Measurements from ENCODE around the gene SORD. TPM values are rescaled to one million over a fixed set of nuclear protein-coding genes. Genes with fewer than 3 reads are reported as not detected.
"Not testable (repeated sequence)": the region's sequence is repeated elsewhere in the genome, so short reads cannot be mapped to it uniquely, and the experiment has no call there.

The SORD gene
- total RNA-seq, 1 donor = 17.7 TPM

DNA sequence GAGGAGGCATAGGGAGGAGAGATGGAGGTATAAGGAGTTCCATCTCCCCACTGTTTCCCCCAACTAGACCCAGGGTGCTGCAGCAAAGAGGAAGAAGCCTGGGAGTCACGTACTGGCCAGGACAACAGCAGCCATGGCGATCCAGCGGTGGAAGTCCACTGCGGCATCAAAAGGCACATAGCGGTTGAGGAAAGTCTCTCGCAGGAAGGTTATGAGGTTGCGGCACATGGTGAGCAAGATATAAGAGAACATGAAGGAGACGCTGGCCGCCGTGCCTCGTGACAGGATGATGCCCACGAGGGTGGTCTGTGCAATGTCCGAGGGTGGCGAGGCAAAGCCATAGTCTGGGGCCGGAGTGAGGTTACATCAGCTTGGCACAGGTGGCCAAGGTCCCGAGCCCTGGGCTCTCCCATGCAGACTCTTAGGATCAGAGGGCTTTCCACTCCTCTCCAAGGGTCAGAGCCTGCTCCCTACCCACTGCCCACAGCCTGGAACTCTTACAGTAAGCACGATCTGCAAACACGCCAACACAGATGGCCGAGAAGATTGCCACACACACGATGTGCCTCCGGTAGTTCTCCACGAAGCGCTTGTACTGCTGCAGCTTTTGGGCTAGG, 76.7 kb downstream of the SORD start:
- DNase-seq (ENCODE audit: low read depth) = no peak

GRCh38 chr15:45100884-45101625, 78.1 kb downstream of the SORD start:
- TF ChIP-seq CTCF (IDR thresholded peaks at IDR 0.05; ENCODE audit: insufficient read depth, low read depth, low read length) = no peak
- H3K4me3 ChIP-seq (ENCODE audit: low read depth, low read length) = no peak overlapping the region
- no peak for DNase-seq (ENCODE audit: low read depth)

More for the DNA sequence above, 76.7 kb downstream of the SORD start:
- no peak overlapping the region for H3K4me3 ChIP-seq (ENCODE audit: low read depth, low read length)
- no peak for TF ChIP-seq CTCF (IDR thresholded peaks at IDR 0.05; ENCODE audit: insufficient read depth, low read depth, low read length)

GRCh38 chr15:45101749-45102148, 78.8 kb downstream of the SORD start:
- no peak for TF ChIP-seq CTCF (IDR thresholded peaks at IDR 0.05; ENCODE audit: insufficient read depth, low read depth, low read length)
- DNase-seq (ENCODE audit: low read depth) = no peak
- no peak overlapping the region for H3K4me3 ChIP-seq (ENCODE audit: low read depth, low read length)

- no peak for DNase-seq (ENCODE audit: low read depth)
- no peak for TF ChIP-seq CTCF (IDR thresholded peaks at IDR 0.05; ENCODE audit: insufficient read depth, low read depth, low read length)
- H3K4me3 ChIP-seq (ENCODE audit: low read depth, low read length) = no peak overlapping the region
Measured at GRCh38 chr15:45102226-45102625, 79.2 kb downstream of the SORD start.

- H3K4me3 ChIP-seq (ENCODE audit: low read depth, low read length); DNase-seq (ENCODE audit: low read depth): not testable (repeated sequence)
Measured at GRCh38 chr15:45104170-45104569, 81.2 kb downstream of the SORD start.

DNA sequence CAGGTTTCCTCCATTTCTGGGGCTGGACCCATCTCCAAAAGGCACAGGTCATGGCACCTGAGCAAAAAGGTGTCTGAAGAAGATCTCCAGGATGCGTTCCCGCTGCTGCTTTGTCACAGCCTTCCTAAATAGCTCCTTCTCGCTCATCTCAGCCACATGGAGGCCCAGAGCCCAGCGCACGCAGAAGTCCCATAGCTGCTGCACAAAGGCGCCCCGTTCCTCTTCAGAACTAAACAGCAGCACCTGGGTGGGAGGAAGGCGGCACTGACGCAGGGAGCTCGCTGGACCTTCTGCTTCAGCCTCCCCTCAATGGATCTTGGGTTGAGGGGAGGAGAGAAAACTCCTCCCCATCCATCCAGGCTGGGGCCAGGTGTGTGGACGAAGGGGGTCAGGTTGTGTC, 82.6 kb downstream of the SORD start:
- no peak for DNase-seq (ENCODE audit: low read depth)
- TF ChIP-seq CTCF (IDR thresholded peaks at IDR 0.05; ENCODE audit: insufficient read depth, low read depth, low read length) = no peak
- H3K4me3 ChIP-seq (ENCODE audit: low read depth, low read length) = no peak overlapping the region

DNA sequence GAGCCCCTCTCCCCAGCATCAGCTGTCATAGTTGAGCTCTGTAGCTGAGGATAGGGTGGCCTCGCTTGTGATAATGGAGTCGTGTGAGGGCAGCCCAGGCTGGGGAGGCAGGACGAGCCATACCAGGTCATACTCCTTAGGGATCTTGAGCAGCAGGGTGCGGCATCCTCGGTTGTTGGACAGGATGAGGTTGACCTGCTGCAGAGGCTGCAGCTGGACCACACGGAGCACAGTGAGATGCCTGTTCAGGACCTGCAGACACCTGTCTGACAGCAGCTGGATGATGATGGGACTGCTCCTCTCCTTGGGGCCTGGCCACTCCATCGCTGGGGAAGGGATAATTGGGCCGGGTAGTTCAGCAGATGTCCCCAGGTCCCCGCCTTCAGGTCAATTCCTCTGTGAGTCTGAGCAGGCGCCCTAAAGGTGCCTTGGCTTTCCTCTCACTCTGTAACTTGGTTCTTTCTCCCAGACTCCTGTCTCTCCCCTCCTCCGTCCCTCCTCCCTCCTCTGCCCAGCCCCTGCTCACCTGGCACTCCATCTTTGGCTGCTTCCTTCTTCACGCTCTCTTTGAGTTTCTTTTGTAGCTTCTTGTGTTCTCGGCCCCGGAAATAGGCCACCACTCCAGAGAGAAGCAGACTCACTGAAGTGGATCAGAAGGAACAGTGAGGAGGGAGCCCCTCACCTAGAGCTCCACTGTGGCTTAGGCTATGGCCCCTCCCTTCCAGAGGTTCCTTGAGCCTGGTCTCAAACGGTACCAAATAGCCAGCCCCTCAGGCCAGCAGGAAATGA, 83.2 kb downstream of the SORD start:
- TF ChIP-seq CTCF (IDR thresholded peaks at IDR 0.05; ENCODE audit: insufficient read depth, low read depth, low read length) = no peak
- no peak for DNase-seq (ENCODE audit: low read depth)
- no peak overlapping the region for H3K4me3 ChIP-seq (ENCODE audit: low read depth, low read length)
